Loucy (cell line): ENCODE data around the gene TBCD.

Experiments used
- H2AFZ ChIP-seq: fragments of 200-600 bp; sonication (generic); 2 replicates; pipeline ENCODE4 v1.6.0; 2016; ENCODE audit warnings: antibody characterized with exemption, mild to moderate bottlenecking, low read length, moderate library complexity
- H3F3A ChIP-seq: fragments of 200-600 bp; 2 replicates; pipeline ENCODE4 v1.6.0; 2016; ENCODE audit warnings: antibody characterized with exemption, low read depth, mild to moderate bottlenecking
- H3K27me3 ChIP-seq: fragments of 200-600 bp; sonication (generic); 2 replicates; pipeline ENCODE4 v1.6.1; 2014; ENCODE audit warnings: low read length, mild to moderate bottlenecking; ENCODE audit not compliant: insufficient read depth, poor library complexity, severe bottlenecking
- H3K36me3 ChIP-seq: fragments of 200-600 bp; sonication (generic); 2 replicates; pipeline ENCODE4 v1.6.1; 2016; ENCODE audit warnings: low read length; ENCODE audit not compliant: insufficient read depth
- H3K4me1 ChIP-seq: fragments of 200-600 bp; sonication (generic); 2 replicates; pipeline ENCODE4 v1.5.1; 2014; ENCODE audit warnings: low read length, mild to moderate bottlenecking; ENCODE audit not compliant: insufficient read depth, poor library complexity, severe bottlenecking
- H3K4me2 ChIP-seq: fragments of 200-600 bp; sonication (generic); 2 replicates; pipeline ENCODE4 v1.6.0; 2014; ENCODE audit warnings: antibody characterized with exemption, low read length, low read depth, mild to moderate bottlenecking; ENCODE audit not compliant: poor library complexity, severe bottlenecking
- H3K4me3 ChIP-seq: fragments of 200-600 bp; sonication (generic); 2 replicates; pipeline ENCODE4 v1.5.1; 2014; ENCODE audit warnings: low read length, mild to moderate bottlenecking, mixed read lengths; ENCODE audit not compliant: poor library complexity, severe bottlenecking
- H3K79me2 ChIP-seq: fragments of 200-600 bp; sonication (generic); 2 replicates; pipeline ENCODE4 v1.6.1; 2014; ENCODE audit warnings: low read length; ENCODE audit not compliant: insufficient read depth
- H3K9ac ChIP-seq: fragments of 200-600 bp; sonication (generic); 2 replicates; pipeline ENCODE4 v1.6.0; 2014; ENCODE audit warnings: mild to moderate bottlenecking, low read depth, low read length, moderate library complexity; ENCODE audit not compliant: poor library complexity, severe bottlenecking
- H3K9me2 ChIP-seq: fragments of 200-600 bp; sonication (generic); replicated peaks from 2 replicates; pipeline ENCODE4 v1.6.1; 2016; ENCODE audit warnings: low read depth, low read length, mixed read lengths
- H3K9me3 ChIP-seq: fragments of 200-600 bp; sonication (generic); 2 replicates; pipeline ENCODE4 v1.6.1; 2014; ENCODE audit warnings: mild to moderate bottlenecking, antibody characterized with exemption, low read length, low read depth; ENCODE audit not compliant: insufficient read depth
- H4K20me1 ChIP-seq: fragments of 200-600 bp; sonication (generic); 2 replicates; pipeline ENCODE4 v1.6.0; 2014; ENCODE audit warnings: antibody characterized with exemption, low read length, mild to moderate bottlenecking; ENCODE audit not compliant: insufficient read depth, poor library complexity, severe bottlenecking
- EZH2phosphoT487 ChIP-seq: fragments of 200-600 bp; IDR thresholded peaks from 2 replicates; pipeline ENCODE4 v1.6.1; 2018; ENCODE audit warnings: antibody characterized with exemption, mild to moderate bottlenecking, moderate library complexity, borderline replicate concordance
- TF ChIP-seq, protein P1 (sequence below): fragments of 200-600 bp; sonication (generic); conservative IDR thresholded peaks from 2 replicates; pipeline ENCODE4 v1.5.1; 2014; ENCODE audit warnings: mild to moderate bottlenecking, antibody characterized with exemption, low read length

TBCD gene

DNA sequence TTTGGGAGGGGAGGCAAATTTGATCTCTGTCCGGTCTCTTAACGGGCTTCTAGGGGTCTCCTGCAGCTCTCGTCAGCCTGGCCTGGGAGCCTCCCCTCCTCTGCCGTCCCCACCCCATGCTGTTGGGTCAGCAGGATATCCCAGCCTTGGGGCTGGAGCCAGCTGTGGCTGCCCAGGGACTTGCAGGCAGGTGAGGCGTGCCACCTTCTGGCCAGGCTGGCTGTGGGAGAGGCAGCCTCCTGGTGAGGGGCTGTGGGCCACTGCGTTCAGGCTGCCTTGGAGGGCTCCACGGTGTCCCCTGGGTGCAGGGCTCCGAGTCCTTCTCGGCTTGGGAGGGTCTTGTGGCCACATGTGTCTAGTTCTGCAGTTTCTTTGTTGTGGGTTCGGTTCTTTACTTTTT lies 34.6 kb downstream of the TBCD start:
- H3K9ac ChIP-seq = no peak overlapping the region
- H2AFZ ChIP-seq = no peak overlapping the region
- H3K79me2 ChIP-seq = peaks cover 35% of the 10 kb centered on the region; the same call in 1 of the 2 replicates
- no peaks in the 10 kb centered on the region for H3F3A ChIP-seq
- H3K27me3 ChIP-seq = no peaks in the 10 kb centered on the region
- H3K4me1 ChIP-seq = peaks cover 4% of the 10 kb centered on the region
- no peak overlapping the region for H3K4me2 ChIP-seq
- H3K36me3 ChIP-seq = peaks cover 54% of the 10 kb centered on the region; the same call in 1 of the 2 replicates
- H4K20me1 ChIP-seq = no peaks in the 10 kb centered on the region
- H3K9me2 ChIP-seq = no peaks in the 10 kb centered on the region
- no peaks in the 10 kb centered on the region for H3K9me3 ChIP-seq
- no peak overlapping the region for H3K4me3 ChIP-seq
- TF ChIP-seq EZH2phosphoT487 = no peak
- TF ChIP-seq, protein P1, sequence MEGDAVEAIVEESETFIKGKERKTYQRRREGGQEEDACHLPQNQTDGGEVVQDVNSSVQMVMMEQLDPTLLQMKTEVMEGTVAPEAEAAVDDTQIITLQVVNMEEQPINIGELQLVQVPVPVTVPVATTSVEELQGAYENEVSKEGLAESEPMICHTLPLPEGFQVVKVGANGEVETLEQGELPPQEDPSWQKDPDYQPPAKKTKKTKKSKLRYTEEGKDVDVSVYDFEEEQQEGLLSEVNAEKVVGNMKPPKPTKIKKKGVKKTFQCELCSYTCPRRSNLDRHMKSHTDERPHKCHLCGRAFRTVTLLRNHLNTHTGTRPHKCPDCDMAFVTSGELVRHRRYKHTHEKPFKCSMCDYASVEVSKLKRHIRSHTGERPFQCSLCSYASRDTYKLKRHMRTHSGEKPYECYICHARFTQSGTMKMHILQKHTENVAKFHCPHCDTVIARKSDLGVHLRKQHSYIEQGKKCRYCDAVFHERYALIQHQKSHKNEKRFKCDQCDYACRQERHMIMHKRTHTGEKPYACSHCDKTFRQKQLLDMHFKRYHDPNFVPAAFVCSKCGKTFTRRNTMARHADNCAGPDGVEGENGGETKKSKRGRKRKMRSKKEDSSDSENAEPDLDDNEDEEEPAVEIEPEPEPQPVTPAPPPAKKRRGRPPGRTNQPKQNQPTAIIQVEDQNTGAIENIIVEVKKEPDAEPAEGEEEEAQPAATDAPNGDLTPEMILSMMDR = no peak

DNA sequence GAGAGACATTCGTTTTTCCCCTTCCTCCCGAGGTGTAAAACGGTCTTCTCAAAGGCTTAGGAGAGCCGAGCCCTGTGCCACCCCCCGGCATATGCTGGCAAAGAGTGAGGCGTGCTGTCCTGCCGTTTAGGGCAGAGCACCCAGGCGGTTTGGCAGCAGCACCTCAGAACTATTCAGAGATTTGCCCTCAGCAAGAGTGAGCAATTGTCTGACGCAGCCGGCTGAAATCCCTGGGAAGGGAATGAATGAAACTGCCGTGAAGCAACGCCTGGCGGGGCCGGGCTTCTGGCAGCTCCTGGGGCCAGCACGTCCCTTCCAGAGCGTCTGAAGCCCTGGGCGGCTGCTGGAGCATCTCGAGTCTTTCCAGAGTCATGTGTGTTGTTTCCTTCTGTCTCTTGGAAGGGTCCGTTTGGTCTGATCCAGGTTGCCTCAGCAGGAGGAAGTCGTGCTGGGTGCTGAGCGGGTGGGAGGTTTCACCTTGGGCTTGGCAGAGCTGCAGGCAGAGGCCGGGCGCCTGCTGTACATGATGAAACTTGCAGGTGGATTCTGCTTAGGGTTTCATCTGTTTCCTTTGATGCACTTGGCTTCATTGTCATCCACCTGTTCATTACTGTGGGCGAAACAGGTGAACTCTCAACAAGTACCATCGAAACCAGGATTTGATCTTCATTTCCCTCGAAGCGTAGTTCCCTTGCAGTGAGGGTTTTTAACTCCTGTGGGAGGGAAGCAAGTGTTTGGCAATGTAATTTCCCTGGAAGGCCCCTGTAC lies 35.4 kb downstream of the TBCD start:
- no peaks in the 10 kb centered on the region for H3K9me3 ChIP-seq
- H3K4me2 ChIP-seq = no peak overlapping the region
- H4K20me1 ChIP-seq = no peaks in the 10 kb centered on the region
- no peak for TF ChIP-seq EZH2phosphoT487
- TF ChIP-seq, protein P1 = no peak
- peaks cover 31% of the 10 kb centered on the region; the same call in 1 of the 2 replicates for H3K79me2 ChIP-seq
- H3K4me3 ChIP-seq = no peak overlapping the region
- H3K27me3 ChIP-seq = no peaks in the 10 kb centered on the region
- no peak overlapping the region for H2AFZ ChIP-seq
- H3K36me3 ChIP-seq = peaks cover 52% of the 10 kb centered on the region; the same call in 1 of the 2 replicates
- H3K9ac ChIP-seq = no peak overlapping the region
- no peaks in the 10 kb centered on the region for H3F3A ChIP-seq
- no peaks in the 10 kb centered on the region for H3K4me1 ChIP-seq
- no peaks in the 10 kb centered on the region for H3K9me2 ChIP-seq

DNA sequence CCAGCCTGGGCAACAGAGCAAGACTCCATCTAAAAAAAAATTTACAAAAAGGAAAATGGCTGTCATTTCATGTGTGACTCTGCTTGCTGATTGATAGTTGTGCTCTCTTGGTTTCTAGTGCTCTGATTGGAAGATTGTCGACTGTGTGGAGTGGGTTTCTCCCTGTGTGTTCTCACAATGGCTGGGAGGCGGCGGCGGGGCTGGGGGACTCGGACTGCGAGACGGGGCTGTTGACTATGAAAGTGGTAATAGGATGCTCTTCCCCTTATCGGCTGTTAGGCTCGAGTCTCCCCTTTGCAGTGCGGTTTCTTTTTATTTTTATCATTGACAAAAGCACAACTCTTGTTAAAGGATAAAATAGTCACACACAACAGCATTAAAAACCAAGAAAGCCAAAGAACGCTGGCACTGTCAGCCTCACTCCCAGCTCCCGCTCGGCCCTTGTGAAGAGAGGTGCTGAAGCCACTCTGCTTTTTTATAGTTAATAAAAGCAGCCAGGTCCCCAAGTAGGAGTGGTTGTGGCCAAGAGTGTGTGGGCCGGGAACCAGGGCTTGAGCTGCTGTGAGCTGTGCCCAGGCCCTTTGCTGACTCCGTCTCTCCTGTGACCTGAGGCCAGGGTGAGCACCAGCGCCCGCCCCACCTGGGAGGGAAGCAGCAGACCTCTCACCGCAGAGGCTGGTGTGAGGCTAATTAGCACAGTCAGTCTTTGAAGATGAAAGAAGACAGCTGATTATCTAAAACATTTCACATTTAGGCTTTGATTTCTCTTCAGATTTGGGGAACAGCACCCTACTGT lies 36.5 kb downstream of the TBCD start:
- Histone ChIP-seq H3K9me3 (no peaks in the 10 kb centered on the region), H4K20me1 (peaks cover 6% of the 10 kb centered on the region), H3K36me3 (peaks cover 40% of the 10 kb centered on the region; the same call in 1 of the 2 replicates), H3K27me3 (no peaks in the 10 kb centered on the region), H3K9me2 (no peaks in the 10 kb centered on the region), H3K4me3 (no peak overlapping the region), H3K4me1 (no peaks in the 10 kb centered on the region), H3K9ac (no peak overlapping the region), H3K4me2 (no peak overlapping the region), H3K79me2 (peaks cover 37% of the 10 kb centered on the region; the same call in 1 of the 2 replicates), H2AFZ (no peak overlapping the region), H3F3A (no peaks in the 10 kb centered on the region)
- no peak for TF ChIP-seq EZH2phosphoT487
- TF ChIP-seq, protein P1 = no peak
